Keratinocyte (primary cell): ENCODE results near the gene CDH13. TPM values are rescaled to one million over a fixed set of nuclear protein-coding genes. Genes with fewer than 3 reads are reported as not detected.

ENCODE experiments used
- DNase-seq: peaks from one replicate; pipeline ENCODE4 v3.0.0-alpha.2; 2011; ENCODE audit warnings: low read depth, missing footprints, low spot score
- FAIRE-seq: peaks from 2 replicates; lab custom pipeline; 2011; peaks lifted over from hg19 to GRCh38; lab: Jason Lieb, UNC
- H2AFZ ChIP-seq: 2 replicates; pipeline ENCODE4 v1.6.0; 2012; ENCODE audit warnings: low read length, control low read depth, inconsistent platforms; ENCODE audit not compliant: control insufficient read depth
- H3K27ac ChIP-seq: 2 replicates; pipeline ENCODE4 v1.5.1; 2011; ENCODE audit warnings: low read length; ENCODE audit not compliant: control insufficient read depth, insufficient read depth
- H3K27me3 ChIP-seq: 3 replicates; pipeline ENCODE4 v1.6.0; 2011; ENCODE audit warnings: low read length; ENCODE audit not compliant: control insufficient read depth, insufficient read depth; ENCODE audit errors: extremely low read depth
- H3K36me3 ChIP-seq, 2 experiments: 2 replicates in 1 of 2; 3 replicates in 1 of 2; pipeline ENCODE4 v1.5.1; 2011; ENCODE audit warnings: low read length in 2 of 2, mild to moderate bottlenecking in 1 of 2; ENCODE audit not compliant: control insufficient read depth in 2 of 2, insufficient read depth in 2 of 2; ENCODE audit errors: extremely low read depth in 1 of 2
- H3K4me1 ChIP-seq: 3 replicates; pipeline ENCODE4 v1.5.1; 2011; ENCODE audit warnings: low read length; ENCODE audit not compliant: control insufficient read depth, insufficient read depth; ENCODE audit errors: extremely low read depth
- H3K4me2 ChIP-seq: 3 replicates; pipeline ENCODE4 v1.6.0; 2011; ENCODE audit warnings: low read depth, low read length; ENCODE audit not compliant: control insufficient read depth, insufficient read depth; ENCODE audit errors: extremely low read depth
- H3K4me3 ChIP-seq, 3 experiments: fragments of 200-600 bp in 1 of 3; sonication (generic) in 1 of 3; 2 replicates in 2 of 3; 3 replicates in 1 of 3; pipeline ENCODE4 v1.5.1; 2011 to 2016; ENCODE audit warnings: low read length in 3 of 3, mild to moderate bottlenecking in 3 of 3, control low read depth in 2 of 3, inconsistent platforms in 1 of 3, low read depth in 1 of 3, mixed read lengths in 1 of 3, mixed run types in 1 of 3, moderate library complexity in 1 of 3; ENCODE audit not compliant: control insufficient read depth in 2 of 3, insufficient read depth in 2 of 3; ENCODE audit errors: extremely low read depth in 1 of 3
- H3K79me2 ChIP-seq: 2 replicates; pipeline ENCODE4 v1.6.0; 2012; ENCODE audit warnings: low read length; ENCODE audit not compliant: control insufficient read depth, insufficient read depth
- H3K9ac ChIP-seq: 3 replicates; pipeline ENCODE4 v1.6.0; 2011; ENCODE audit warnings: low read length; ENCODE audit not compliant: control insufficient read depth, insufficient read depth; ENCODE audit errors: extremely low read depth
- H3K9me1 ChIP-seq: 3 replicates; pipeline ENCODE4 v1.6.0; 2011; ENCODE audit warnings: low read length; ENCODE audit not compliant: control insufficient read depth, insufficient read depth; ENCODE audit errors: extremely low read depth
- H3K9me3 ChIP-seq: 2 replicates; pipeline ENCODE4 v1.5.1; 2012; ENCODE audit warnings: low read depth, low read length; ENCODE audit not compliant: control insufficient read depth
- H4K20me1 ChIP-seq: 3 replicates; pipeline ENCODE4 v1.6.0; 2011; ENCODE audit warnings: low read length; ENCODE audit not compliant: control insufficient read depth, insufficient read depth; ENCODE audit errors: extremely low read depth
- CTCF ChIP-seq, 3 experiments: IDR thresholded peaks in 1 of 3; conservative IDR thresholded peaks in 1 of 3; optimal IDR thresholded peaks in 1 of 3; 2 replicates in 2 of 3; 3 replicates in 1 of 3; pipeline versions ENCODE3 to v1.5.1; 2011; ENCODE audit warnings: low read length in 3 of 3, mild to moderate bottlenecking in 3 of 3, moderate library complexity in 2 of 3, control low read depth in 1 of 3, inconsistent platforms in 1 of 3; ENCODE audit not compliant: insufficient read depth in 2 of 3; ENCODE audit errors: extremely low read depth in 1 of 3
- EZH2 ChIP-seq: IDR thresholded peaks from one replicate; pipeline ENCODE4 v1.6.1; 2012; ENCODE audit warnings: inconsistent platforms, mild to moderate bottlenecking, low read length, moderate library complexity
- dilution Hi-C: fragments of 300-500 bp; cut with MboI; formaldehyde crosslinking; loops from one replicate; pipeline ENCODE4 v1.7.0; 2020; ENCODE audit warnings: low sequenced_read_pairs; ENCODE audit not compliant: extremely low pct_ligation_motif_present
- polyA plus RNA-seq, 5 experiments: library from polyadenylated mRNA; depleted of rRNA in 3 of 5; stranded (reverse) in 3 of 5; stranded (forward) in 1 of 5; unstranded in 1 of 5; fragments of >200 nt; gene quantifications; 1 replicate in 1 of 5; 2 replicates in 3 of 5; 3 replicates in 1 of 5; pipeline versions ENCODE4 v1.2.1 to v1.2.3, GENCODE V29; 2011 to 2012; ENCODE audit warnings: missing spikeins in 2 of 5, low read depth in 1 of 5, low replicate concordance in 1 of 5

CDH13 gene
- polyA plus RNA-seq, 1 donor (not counting 4 experiments of a cell fraction or from before 2014, with no cell fraction given): 111 TPM

DNA sequence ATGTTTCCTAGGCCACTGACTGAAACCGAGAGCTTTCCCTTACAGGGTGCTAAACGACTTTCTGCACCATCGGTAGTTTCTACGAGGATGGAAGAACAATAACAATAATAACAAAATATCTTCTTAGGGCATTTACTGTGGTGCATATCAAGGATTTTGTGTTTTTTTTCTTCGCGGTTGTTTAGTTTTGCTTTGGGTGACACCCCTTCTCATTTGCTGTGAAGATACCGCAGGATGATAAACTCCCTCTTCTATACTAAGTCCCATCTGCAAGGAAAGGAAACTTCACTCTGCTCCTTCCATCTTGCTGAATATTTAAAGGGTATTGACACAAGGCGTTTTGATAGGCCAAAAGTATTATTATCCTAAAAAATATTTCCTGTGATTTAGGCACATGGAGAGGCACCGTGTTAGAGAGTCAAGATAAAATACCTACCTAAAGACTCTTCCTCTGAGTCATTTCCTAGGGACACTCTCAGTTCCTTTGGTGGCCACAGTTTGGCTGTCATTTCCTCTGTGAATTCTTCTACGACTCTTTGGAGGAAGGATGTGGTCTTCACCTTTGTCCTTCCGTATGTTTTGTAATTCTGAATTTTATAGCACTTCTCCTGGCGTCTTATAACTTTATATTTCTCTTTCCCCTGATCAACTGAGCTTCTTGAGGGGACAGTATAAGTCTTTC is 318.8 kb downstream of the CDH13 start:
- H3K9ac ChIP-seq: no peak overlapping the region
- dilution Hi-C loops: no loop called here
- H3K27me3 ChIP-seq: no peaks in the 10 kb centered on the region
- no peaks in the 10 kb centered on the region for H3K9me1 ChIP-seq
- H2AFZ ChIP-seq: no peak overlapping the region
- H3K4me1 ChIP-seq: no peaks in the 10 kb centered on the region
- no peaks in the 10 kb centered on the region for H3K36me3 ChIP-seq
- no peaks in the 10 kb centered on the region for H3K9me3 ChIP-seq
- H3K79me2 ChIP-seq: no peaks in the 10 kb centered on the region
- no peak overlapping the region for H3K4me2 ChIP-seq
- no peak for DNase-seq
- H3K4me3 ChIP-seq: no peak overlapping the region
- no peak for TF ChIP-seq EZH2
- TF ChIP-seq CTCF (optimal IDR thresholded peaks at IDR 0.05 in 1 of 3, IDR thresholded peaks at IDR 0.05 in 1 of 3, conservative IDR thresholded peaks at IDR 0.05 in 1 of 3; ENCODE audit: extremely low read depth in 1 of 3, insufficient read depth in 2 of 3, low read length in 3 of 3): no peak
- no peak for FAIRE-seq
- H4K20me1 ChIP-seq: no peaks in the 10 kb centered on the region
- H3K27ac ChIP-seq: no peak overlapping the region

GRCh38 chr16:82947698-82948097 is 320.9 kb downstream of the CDH13 start:
- H3K27ac ChIP-seq: no peak overlapping the region
- dilution Hi-C loops: no loop called here
- no peak for TF ChIP-seq EZH2
- TF ChIP-seq CTCF (optimal IDR thresholded peaks at IDR 0.05 in 1 of 3, IDR thresholded peaks at IDR 0.05 in 1 of 3, conservative IDR thresholded peaks at IDR 0.05 in 1 of 3; ENCODE audit: extremely low read depth in 1 of 3, insufficient read depth in 2 of 3, low read length in 3 of 3): no peak
- H3K4me3 ChIP-seq: no peak overlapping the region
- DNase-seq: no peak
- H3K79me2 ChIP-seq: no peaks in the 10 kb centered on the region
- H3K27me3 ChIP-seq: no peaks in the 10 kb centered on the region
- FAIRE-seq: no peak
- no peaks in the 10 kb centered on the region for H3K4me1 ChIP-seq
- no peaks in the 10 kb centered on the region for H3K9me3 ChIP-seq
- H3K36me3 ChIP-seq: no peaks in the 10 kb centered on the region
- H4K20me1 ChIP-seq: no peaks in the 10 kb centered on the region
- H3K9me1 ChIP-seq: no peaks in the 10 kb centered on the region
- H3K9ac ChIP-seq: no peak overlapping the region
- H3K4me2 ChIP-seq: no peak overlapping the region
- H2AFZ ChIP-seq: no peak overlapping the region
